ENCODE results near the gene DDX46.
"Not testable (repeated sequence)": the region's sequence is repeated elsewhere in the genome, so short reads cannot be mapped to it uniquely, and the experiment has no call there.

Gene DDX46

DNA sequence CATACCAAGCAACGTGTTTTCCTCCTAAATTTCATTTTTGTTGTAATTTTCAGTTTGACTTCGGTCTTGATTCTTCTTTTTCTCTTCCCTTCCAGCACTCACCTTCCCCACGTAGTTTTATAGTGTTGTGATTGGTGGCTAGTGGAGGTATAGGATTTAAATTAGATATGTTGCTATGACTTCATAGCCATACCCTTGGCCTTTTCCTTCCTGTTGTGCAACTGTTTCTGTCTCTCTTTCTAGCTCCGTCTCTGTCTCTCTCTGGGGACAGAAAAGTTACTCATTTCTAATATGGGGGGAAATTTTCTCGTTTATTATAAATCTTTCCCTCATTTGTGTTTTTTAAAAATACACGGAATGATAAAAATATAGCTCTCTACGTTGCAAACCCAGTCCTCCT is 66.6 kb downstream of the DDX46 start:
- TF ChIP-seq, protein P1, sequence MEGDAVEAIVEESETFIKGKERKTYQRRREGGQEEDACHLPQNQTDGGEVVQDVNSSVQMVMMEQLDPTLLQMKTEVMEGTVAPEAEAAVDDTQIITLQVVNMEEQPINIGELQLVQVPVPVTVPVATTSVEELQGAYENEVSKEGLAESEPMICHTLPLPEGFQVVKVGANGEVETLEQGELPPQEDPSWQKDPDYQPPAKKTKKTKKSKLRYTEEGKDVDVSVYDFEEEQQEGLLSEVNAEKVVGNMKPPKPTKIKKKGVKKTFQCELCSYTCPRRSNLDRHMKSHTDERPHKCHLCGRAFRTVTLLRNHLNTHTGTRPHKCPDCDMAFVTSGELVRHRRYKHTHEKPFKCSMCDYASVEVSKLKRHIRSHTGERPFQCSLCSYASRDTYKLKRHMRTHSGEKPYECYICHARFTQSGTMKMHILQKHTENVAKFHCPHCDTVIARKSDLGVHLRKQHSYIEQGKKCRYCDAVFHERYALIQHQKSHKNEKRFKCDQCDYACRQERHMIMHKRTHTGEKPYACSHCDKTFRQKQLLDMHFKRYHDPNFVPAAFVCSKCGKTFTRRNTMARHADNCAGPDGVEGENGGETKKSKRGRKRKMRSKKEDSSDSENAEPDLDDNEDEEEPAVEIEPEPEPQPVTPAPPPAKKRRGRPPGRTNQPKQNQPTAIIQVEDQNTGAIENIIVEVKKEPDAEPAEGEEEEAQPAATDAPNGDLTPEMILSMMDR (IDR thresholded peaks at IDR 0.05; ENCODE audit: insufficient read depth, low read length, missing control alignments): no peak
- CTCF ChIA-PET: interaction anchor here (0.9 to 1.2 kb wide), 5 partner anchors 14 to 81 kb away, joined by 3 to 4 read pairs (median 3); partner anchors contain the start of gene PCBD2
- DNase-seq (ENCODE audit: low read depth, low spot score): no peak
- no peak overlapping the region for H3K4me3 ChIP-seq (ENCODE audit: low read depth, low read length)
- POLR2A ChIA-PET: no interaction called here

DNA sequence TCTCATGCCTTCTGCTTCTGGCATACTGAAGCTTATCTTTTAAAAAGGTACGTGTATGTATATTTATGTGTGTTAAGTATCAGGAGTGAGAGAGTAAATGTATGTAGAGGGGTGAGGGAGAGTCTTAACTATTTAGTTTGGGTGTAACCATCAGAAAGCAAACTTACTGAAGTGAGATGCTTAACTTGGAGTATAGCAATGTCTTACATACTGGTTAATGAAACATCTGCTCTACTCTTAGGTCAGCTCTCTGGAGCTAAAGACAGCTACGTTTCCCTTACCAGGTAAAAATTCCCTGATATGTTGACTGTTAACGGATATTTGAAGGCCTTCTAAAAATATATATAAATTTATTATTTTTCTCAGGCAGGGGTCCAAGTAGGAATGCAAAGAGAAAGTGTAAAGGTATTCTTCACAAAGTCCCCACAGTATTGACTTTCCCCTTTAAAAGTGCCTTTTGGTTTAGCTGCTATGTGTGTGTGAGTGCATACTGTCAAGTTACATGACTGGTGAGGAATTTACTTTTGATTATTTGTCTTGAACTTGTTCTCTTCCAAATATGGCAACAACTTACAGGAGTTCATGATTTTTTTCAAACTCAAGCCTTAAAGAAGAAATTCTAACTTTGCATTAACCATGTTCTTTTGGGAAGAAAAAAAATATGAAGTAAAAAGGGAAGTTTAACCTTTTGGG is 74.9 kb downstream of the DDX46 start:
- DNase-seq (ENCODE audit: low read depth, low spot score): peak; percentile 51
- no peak overlapping the region for H3K4me3 ChIP-seq (ENCODE audit: low read depth, low read length)
- CTCF ChIA-PET: interaction anchor here (0.6 to 1.8 kb wide), 9 partner anchors 9 to 97 kb away, joined by 3 to 5 read pairs (median 3); partner anchors contain the start of gene C5orf24
- POLR2A ChIA-PET: interaction anchor here (0.6 to 4.1 kb wide), 4 partner anchors 12 to 18 kb away, joined by 3 to 14 read pairs (median 4); partner anchors contain the start of gene C5orf24
- TF ChIP-seq, protein P1 (IDR thresholded peaks at IDR 0.05; ENCODE audit: insufficient read depth, low read length, missing control alignments): no peak

DNA sequence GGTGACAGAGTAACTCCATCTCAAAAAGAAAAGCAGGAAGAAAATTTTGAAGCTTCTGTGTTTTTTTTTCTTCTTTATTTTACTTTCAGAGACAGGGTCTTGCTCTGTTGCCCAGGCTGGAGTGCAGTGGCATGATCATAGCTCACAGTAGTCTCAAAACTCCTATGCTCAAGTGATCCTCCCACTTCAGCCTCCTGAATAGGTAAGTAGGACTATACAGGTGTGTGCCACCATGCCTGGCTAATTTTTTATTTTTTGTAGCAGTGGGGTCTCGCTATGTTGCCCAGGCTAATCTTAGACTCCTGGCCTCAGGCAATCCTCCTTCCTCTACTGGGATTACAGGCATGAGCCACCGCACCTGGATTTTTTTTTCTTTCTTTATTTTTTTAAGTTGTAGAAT is 77.0 kb downstream of the DDX46 start:
- ChIA-PET POLR2A (interaction anchor here (0.6 to 4.1 kb wide), 2 partner anchors 10 to 11 kb away, joined by 3 to 14 read pairs; partner anchors contain the start of gene C5orf24), CTCF (interaction anchor here (1.3 kb wide), 1 partner anchor 69 kb away, joined by 3 read pairs; the partner anchor contains the start of gene PCBD2)
- TF ChIP-seq, protein P1 (IDR thresholded peaks at IDR 0.05; ENCODE audit: insufficient read depth, low read length, missing control alignments): no peak
- DNase-seq (ENCODE audit: low read depth, low spot score): no peak
- no peak overlapping the region for H3K4me3 ChIP-seq (ENCODE audit: low read depth, low read length)

DNA sequence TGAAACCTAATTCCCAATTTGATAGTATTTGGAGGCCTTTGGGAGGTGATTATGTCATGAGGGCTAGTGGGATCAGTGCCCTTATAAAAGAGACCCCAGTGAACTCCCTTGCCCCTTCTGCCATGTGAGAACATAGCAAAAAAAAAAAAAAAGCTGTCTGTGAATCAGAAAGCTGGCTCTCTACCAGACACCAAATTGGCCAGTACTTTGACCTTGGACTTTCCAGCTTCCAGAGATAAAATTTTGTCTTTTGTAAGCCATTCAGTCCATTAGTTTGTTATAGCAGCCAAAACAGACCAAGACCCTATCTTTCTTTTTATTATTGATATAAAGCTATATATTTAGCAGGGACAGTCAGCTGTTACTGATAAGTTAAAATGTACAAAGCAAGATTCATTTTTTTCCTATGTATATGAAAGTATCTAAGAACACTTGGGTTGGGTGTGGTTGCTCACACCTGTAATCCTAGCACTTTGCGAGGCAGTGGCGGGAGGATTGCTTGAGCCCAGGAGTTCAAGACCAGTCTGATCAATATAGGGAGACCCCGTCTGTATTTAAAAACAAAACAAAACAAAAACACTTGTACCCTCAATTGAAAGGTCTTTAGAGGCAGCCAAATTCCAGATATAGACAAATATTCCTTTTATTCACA is 79.1 kb downstream of the DDX46 start:
- POLR2A ChIA-PET: interaction anchor here (1.0 kb wide), 1 partner anchor 8 kb away, joined by 6 read pairs; the partner anchor contains the start of gene C5orf24
- DNase-seq (ENCODE audit: low read depth, low spot score): no peak
- TF ChIP-seq, protein P1 (IDR thresholded peaks at IDR 0.05; ENCODE audit: insufficient read depth, low read length, missing control alignments): no peak
- H3K4me3 ChIP-seq (ENCODE audit: low read depth, low read length): no peak overlapping the region
- CTCF ChIA-PET: interaction anchor here (0.6 to 1.5 kb wide), 3 partner anchors 14 to 495 kb away, joined by 3 read pairs; no protein-coding TSS in a partner anchor

DNA sequence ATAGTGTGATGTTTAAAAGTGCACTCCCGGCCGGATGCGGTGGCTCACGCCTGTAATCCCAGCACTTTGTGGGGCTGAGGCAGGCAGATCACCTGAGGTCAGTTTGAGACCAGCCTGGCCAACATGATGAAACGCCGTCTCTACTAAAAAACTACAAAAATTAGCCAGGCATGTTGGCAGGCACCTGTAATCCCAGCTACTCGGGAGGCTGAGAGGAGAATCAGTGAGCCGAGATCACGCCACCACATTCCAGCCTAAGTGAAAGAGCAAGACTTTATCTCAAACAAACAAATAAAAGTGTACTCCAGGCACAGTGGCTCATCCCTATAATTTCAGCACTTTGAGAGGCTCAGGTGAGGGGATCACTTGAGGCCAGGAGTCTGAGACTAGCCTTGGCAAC is 79.8 kb downstream of the DDX46 start:
- DNase-seq (ENCODE audit: low read depth, low spot score); POLR2A ChIA-PET; H3K4me3 ChIP-seq (ENCODE audit: low read depth, low read length): not testable (repeated sequence)
- CTCF ChIA-PET: interaction anchor here (1.0 to 1.5 kb wide), 2 partner anchors 14 to 47 kb away, joined by 3 read pairs; no protein-coding TSS in a partner anchor

DNA sequence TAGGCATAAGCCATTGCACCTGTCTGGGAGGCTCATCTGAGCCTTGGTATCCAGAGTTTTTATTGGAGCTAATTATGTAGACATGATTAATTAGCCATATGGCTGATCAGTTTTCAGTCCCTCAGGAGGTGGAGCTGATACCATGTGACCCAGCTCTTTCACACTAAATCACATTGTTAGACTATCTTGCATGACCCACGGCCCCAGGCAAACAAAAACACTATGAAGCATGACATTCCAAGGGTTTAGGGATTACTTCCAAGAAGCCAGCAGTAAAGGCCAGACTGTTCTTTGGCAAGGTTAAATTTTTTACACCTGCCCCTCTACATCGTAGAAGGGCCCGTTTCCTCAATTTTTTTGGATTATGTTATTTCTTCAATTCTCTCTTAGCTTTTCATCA is 82.2 kb downstream of the DDX46 start:
- POLR2A ChIA-PET: no interaction called here
- TF ChIP-seq, protein P1 (IDR thresholded peaks at IDR 0.05; ENCODE audit: insufficient read depth, low read length, missing control alignments): no peak

More for the DNA sequence above, 82.2 kb downstream of the DDX46 start:
- DNase-seq (ENCODE audit: low read depth, low spot score): no peak
- H3K4me3 ChIP-seq (ENCODE audit: low read depth, low read length): no peak overlapping the region
- CTCF ChIA-PET: no interaction called here

Measured in AG04449 (cell line).